Natural killer cell (primary cell): ENCODE results near the gene CCDC85C. TPM values are rescaled to one million over a fixed set of nuclear protein-coding genes. Genes with fewer than 3 reads are reported as not detected.

Source experiments
- ATAC-seq, 3 donors: fragments of 150-1000 bp in 2 of 3; fragments of 200-7000 bp in 1 of 3; cut with Tn5 transposase; 1 replicate in 1 of 3; 2 replicates in 2 of 3; pipeline ENCODE4 v1.10.0; 2021; ENCODE audit warnings: mild to moderate bottlenecking in 2 of 3, moderate library complexity in 2 of 3
- DNase-seq, 2 donors: peaks; one replicate each; pipeline versions ENCODE4 v3.0.0 to v3.0.0-alpha.2; 2013 to 2021; ENCODE audit warnings: mixed read lengths in 1 of 2
- H3K27ac ChIP-seq: one replicate; pipeline ENCODE4 v1.5.1; 2013; ENCODE audit warnings: mild to moderate bottlenecking, low read length
- H3K27me3 ChIP-seq: one replicate; pipeline ENCODE4 v1.6.1; 2013; ENCODE audit warnings: low read length; ENCODE audit not compliant: control insufficient read depth, insufficient read depth
- H3K36me3 ChIP-seq: one replicate; pipeline ENCODE4 v1.6.1; 2013; ENCODE audit warnings: low read length; ENCODE audit not compliant: control insufficient read depth, insufficient read depth
- H3K4me1 ChIP-seq: one replicate; pipeline ENCODE4 v1.6.1; 2013; ENCODE audit warnings: low read length; ENCODE audit not compliant: control insufficient read depth, insufficient read depth
- H3K4me3 ChIP-seq: one replicate; pipeline ENCODE4 v1.5.1; 2013; ENCODE audit warnings: low read length
- H3K9me3 ChIP-seq: one replicate; pipeline ENCODE4 v1.6.1; 2013; ENCODE audit warnings: low read length; ENCODE audit not compliant: control insufficient read depth, insufficient read depth
- H3K27ac Mint-ChIP-seq, 2 donors: one replicate each; pipeline ENCODE4 v1.8.0; 2022; ENCODE audit warnings: mild to moderate bottlenecking in 2 of 2, mixed read lengths in 2 of 2, moderate library complexity in 1 of 2
- H3K27me3 Mint-ChIP-seq, 2 donors: one replicate each; pipeline ENCODE4 v1.8.0; 2022; ENCODE audit warnings: low read depth in 2 of 2, mixed read lengths in 2 of 2
- H3K36me3 Mint-ChIP-seq: one replicate; pipeline ENCODE4 v1.8.0; 2022; ENCODE audit warnings: mixed read lengths
- H3K4me1 Mint-ChIP-seq, 2 donors: one replicate each; pipeline ENCODE4 v1.8.0; 2022; ENCODE audit warnings: mixed read lengths in 2 of 2
- H3K4me3 Mint-ChIP-seq: one replicate; pipeline ENCODE4 v1.8.0; 2022; ENCODE audit warnings: mild to moderate bottlenecking, moderate library complexity, mixed read lengths
- H3K9me3 Mint-ChIP-seq, 2 donors: one replicate each; pipeline ENCODE4 v1.8.0; 2022; ENCODE audit warnings: mixed read lengths in 2 of 2
- WGBS: methylation state at CpG from one replicate; pipeline ENCODE4 v1.1.7; 2013; ENCODE audit warnings: missing lambda C conversion rate; ENCODE audit not compliant: insufficient coverage; 5-methylcytosine and 5-hydroxymethylcytosine counted together
- intact Hi-C: fragments of 100-400 bp; cut with micrococcal nuclease; formaldehyde crosslinking; loops from one replicate; pipeline ENCODE4 v1.14.2; 2022
- total RNA-seq, 4 donors: library from RNA; stranded (reverse); fragments of 120-200 nt in 1 of 4; gene quantifications; one replicate each; pipeline versions ENCODE4 v1.2.3 to v1.2.4, GENCODE V29; 2013 to 2022
- TF ChIP-seq, protein P1 (sequence below): fragments of 200-600 bp; IDR thresholded peaks from one replicate; pipeline ENCODE4 v1.8.0; 2022; ENCODE audit warnings: antibody characterized with exemption

CCDC85C gene
- total RNA-seq, 3 donors from 2014 or later (not counting 1 experiment from before 2014, with no cell fraction given), result 0.73 to 4.3 (median 2.8) TPM

GRCh38 chr14:99608591-99608990 lies 4.6 kb upstream of the CCDC85C start:
- Histone ChIP-seq H3K4me3 (no peak overlapping the region), H3K4me1 (peaks cover 17% of the 10 kb centered on the region), H3K36me3 (no peaks in the 10 kb centered on the region), H3K27ac (no peak overlapping the region), H3K9me3 (no peaks in the 10 kb centered on the region), H3K27me3 (no peaks in the 10 kb centered on the region)
- ATAC-seq, result no peak
- no peaks in the 10 kb centered on the region for H3K27me3 Mint-ChIP-seq
- no peak for DNase-seq
- H3K36me3 Mint-ChIP-seq, result no peaks in the 10 kb centered on the region
- 89% methylated on average over 2 of the region's 2 CpGs for WGBS
- TF ChIP-seq, protein P1, sequence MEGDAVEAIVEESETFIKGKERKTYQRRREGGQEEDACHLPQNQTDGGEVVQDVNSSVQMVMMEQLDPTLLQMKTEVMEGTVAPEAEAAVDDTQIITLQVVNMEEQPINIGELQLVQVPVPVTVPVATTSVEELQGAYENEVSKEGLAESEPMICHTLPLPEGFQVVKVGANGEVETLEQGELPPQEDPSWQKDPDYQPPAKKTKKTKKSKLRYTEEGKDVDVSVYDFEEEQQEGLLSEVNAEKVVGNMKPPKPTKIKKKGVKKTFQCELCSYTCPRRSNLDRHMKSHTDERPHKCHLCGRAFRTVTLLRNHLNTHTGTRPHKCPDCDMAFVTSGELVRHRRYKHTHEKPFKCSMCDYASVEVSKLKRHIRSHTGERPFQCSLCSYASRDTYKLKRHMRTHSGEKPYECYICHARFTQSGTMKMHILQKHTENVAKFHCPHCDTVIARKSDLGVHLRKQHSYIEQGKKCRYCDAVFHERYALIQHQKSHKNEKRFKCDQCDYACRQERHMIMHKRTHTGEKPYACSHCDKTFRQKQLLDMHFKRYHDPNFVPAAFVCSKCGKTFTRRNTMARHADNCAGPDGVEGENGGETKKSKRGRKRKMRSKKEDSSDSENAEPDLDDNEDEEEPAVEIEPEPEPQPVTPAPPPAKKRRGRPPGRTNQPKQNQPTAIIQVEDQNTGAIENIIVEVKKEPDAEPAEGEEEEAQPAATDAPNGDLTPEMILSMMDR, result no peak
- H3K27ac Mint-ChIP-seq, result no peak overlapping the region
- peaks cover 7 to 19% of the 10 kb centered on the region in 2 donors for H3K4me1 Mint-ChIP-seq
- H3K9me3 Mint-ChIP-seq, result no peaks in the 10 kb centered on the region
- intact Hi-C loops, result loop anchor here (5.0 kb wide), 1 partner anchor 74 kb away; the partner anchor contains the start of gene CYP46A1
- H3K4me3 Mint-ChIP-seq, result no peak overlapping the region

GRCh38 chr14:99606359-99606758 lies 2.4 kb upstream of the CCDC85C start:
- TF ChIP-seq, protein P1, result no peak
- 80% methylated on average over 7 of the region's 7 CpGs for WGBS
- no peak for ATAC-seq
- intact Hi-C loops, result loop anchor here (5.0 kb wide), 1 partner anchor 76 kb away; the partner anchor contains the start of gene CYP46A1
- Mint-ChIP-seq H3K36me3 (no peaks in the 10 kb centered on the region), H3K9me3 (no peaks in the 10 kb centered on the region), H3K27me3 (no peaks in the 10 kb centered on the region), H3K4me1 (peaks cover 13 to 27% of the 10 kb centered on the region in 2 donors), H3K4me3 (no peak overlapping the region), H3K27ac (no peak overlapping the region)
- H3K27ac ChIP-seq, result no peak overlapping the region
- H3K36me3 ChIP-seq, result no peaks in the 10 kb centered on the region
- H3K27me3 ChIP-seq, result no peaks in the 10 kb centered on the region
- H3K4me1 ChIP-seq, result peaks cover 27% of the 10 kb centered on the region
- no peak overlapping the region for H3K4me3 ChIP-seq
- no peak for DNase-seq
- no peaks in the 10 kb centered on the region for H3K9me3 ChIP-seq

DNA sequence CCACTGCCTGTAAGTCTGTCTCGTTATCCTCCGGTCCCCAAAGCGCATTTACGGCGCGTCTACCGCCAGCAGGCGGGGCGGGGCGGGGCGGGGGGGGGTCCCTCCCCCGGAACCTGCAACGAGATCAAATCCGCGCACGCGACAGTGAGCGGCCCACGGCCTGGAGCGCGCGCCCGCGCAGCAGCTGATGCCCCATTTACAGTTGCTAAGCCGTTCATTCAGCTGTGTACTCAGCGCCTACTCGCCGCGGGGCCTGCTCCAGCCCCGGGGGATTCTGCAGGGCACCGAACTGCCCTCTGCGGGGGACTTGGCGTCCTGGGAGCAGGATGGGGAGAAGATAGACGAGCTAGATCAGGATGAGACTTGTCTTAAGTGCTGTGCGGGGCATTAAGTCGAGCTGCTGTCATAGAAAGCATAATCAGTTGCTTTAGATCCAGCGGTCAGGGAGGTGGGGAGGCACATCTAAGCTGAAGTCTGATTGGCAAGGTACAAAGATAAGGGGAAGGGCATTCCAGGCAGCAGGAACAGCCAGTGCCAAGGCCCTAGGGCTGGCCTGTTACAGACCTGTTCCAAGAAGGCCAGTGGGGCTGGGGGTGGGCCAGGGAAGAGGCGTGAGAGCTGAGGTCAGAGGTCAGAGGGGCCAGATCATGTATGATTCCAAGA lies 1.4 kb upstream of the CCDC85C start:
- ATAC-seq, result peak; percentile 27 to 50 (median 28)
- Histone ChIP-seq H3K9me3 (no peaks in the 10 kb centered on the region), H3K27ac (peak overlapping the region; percentile 77), H3K4me3 (peak overlapping the region; percentile 92), H3K36me3 (no peaks in the 10 kb centered on the region), H3K27me3 (no peaks in the 10 kb centered on the region), H3K4me1 (peaks cover 27% of the 10 kb centered on the region)
- WGBS, result 3% methylated on average over 38 of the region's 38 CpGs
- peak overlapping the region; percentile 95 for H3K4me3 Mint-ChIP-seq
- TF ChIP-seq, protein P1, result no peak
- no peaks in the 10 kb centered on the region for H3K9me3 Mint-ChIP-seq
- H3K36me3 Mint-ChIP-seq, result no peaks in the 10 kb centered on the region
- no peaks in the 10 kb centered on the region for H3K27me3 Mint-ChIP-seq
- H3K27ac Mint-ChIP-seq, result peak overlapping the region; percentile 79 to 85
- DNase-seq, result peak; percentile 66 to 91
- intact Hi-C loops, result loop anchor here (2.0 to 5.0 kb wide), 2 partner anchors 77 to 125 kb away; partner anchors contain the start of genes CCNK, CYP46A1 and SETD3
- H3K4me1 Mint-ChIP-seq, result peaks cover 13 to 27% of the 10 kb centered on the region in 2 donors
